ENCODE results near the gene GID8. TPM values are rescaled to one million over a fixed set of nuclear protein-coding genes. Genes with fewer than 3 reads are reported as not detected.
A peak's percentile ranks its signal among the peaks of the same experiment; 100 is the strongest.

Gene GID8
- total and polyA plus RNA-seq, 4 experiments from 2014 or later: 11.2 to 47.8 (median 31.7) TPM

GRCh38 chr20:62900692-62901584 lies 37.0 kb upstream of the GID8 start:
- no peaks in the 10 kb centered on the region for H3K9me3 Mint-ChIP-seq
- intact Hi-C loops (cut with micrococcal nuclease): loop anchor here (1.0 kb wide), 4 partner anchors 20 to 108 kb away; partner anchors contain the start of gene DIDO1
- peak overlapping the region in 6 of 7 donors; percentile 67 to 91 (median 84) for H3K27ac Mint-ChIP-seq
- Histone ChIP-seq H3K4me3 (ENCODE audit: low read length in 2 of 2) (no peak overlapping the region), H3K4me1 (ENCODE audit: insufficient read depth, low read length) (peaks cover 28% of the 10 kb centered on the region), H3K27me3 (ENCODE audit: insufficient read depth, low read length) (no peaks in the 10 kb centered on the region), H3K36me3 (ENCODE audit: insufficient read depth, low read length) (peaks cover 36% of the 10 kb centered on the region), H3K27ac (ENCODE audit: low read depth, low read length) (peak overlapping the region; percentile 22), H3K9me3 (ENCODE audit: control insufficient read depth in 1 of 2, low read length in 2 of 2) (no peaks in the 10 kb centered on the region)
- peak in 3 of 5 donors; percentile 39 to 71 (median 46) for DNase-seq
- CTCF ChIA-PET (ENCODE audit: partially characterized antibody): interaction anchor here (0.9 to 6.9 kb wide), 15 partner anchors 11 to 264 kb away, joined by 3 to 90 read pairs (median 8); partner anchors contain the start of gene DIDO1
- peaks cover 21 to 56% of the 10 kb centered on the region in 2 donors for H3K36me3 Mint-ChIP-seq
- no peaks in the 10 kb centered on the region for H3K27me3 Mint-ChIP-seq
- POLR2A ChIA-PET (ENCODE audit: partially characterized antibody): interaction anchor here (0.8 to 7.5 kb wide), 10 partner anchors 10 to 108 kb away, joined by 3 to 49 read pairs (median 5); partner anchors contain the start of genes DIDO1, GID8 and SLC17A9
- H3K4me3 Mint-ChIP-seq: peak overlapping the region in 2 of 8 donors; percentile 66 to 85
- peaks cover 21 to 49% (median 33%) of the 10 kb centered on the region in 4 donors for H3K4me1 Mint-ChIP-seq

DNA sequence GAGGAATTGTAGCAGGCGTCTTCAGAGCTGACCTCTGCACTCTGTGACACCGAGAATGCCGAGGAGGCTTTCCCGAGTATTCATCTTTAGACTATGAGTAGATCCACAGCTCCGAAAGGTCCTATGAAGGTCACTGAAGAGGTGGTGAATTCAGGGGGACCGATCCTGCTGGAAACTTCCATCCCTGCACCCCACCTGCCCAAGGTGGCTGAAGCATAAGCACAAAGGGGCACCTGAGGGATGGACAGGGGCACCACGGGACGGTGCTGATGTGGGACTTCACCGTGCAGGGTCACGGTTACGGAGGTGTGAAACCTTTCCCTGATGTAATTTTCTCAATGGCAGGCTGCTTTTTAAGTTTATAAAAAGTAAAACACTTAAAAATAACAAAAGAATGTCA lies 36.1 kb upstream of the GID8 start:
- Histone ChIP-seq H3K9me3 (ENCODE audit: control insufficient read depth in 1 of 2, low read length in 2 of 2) (no peaks in the 10 kb centered on the region), H3K36me3 (ENCODE audit: insufficient read depth, low read length) (peaks cover 42% of the 10 kb centered on the region), H3K27me3 (ENCODE audit: insufficient read depth, low read length) (no peaks in the 10 kb centered on the region), H3K4me1 (ENCODE audit: insufficient read depth, low read length) (peaks cover 28% of the 10 kb centered on the region), H3K27ac (ENCODE audit: low read depth, low read length) (no peak overlapping the region), H3K4me3 (ENCODE audit: low read length in 2 of 2) (no peak overlapping the region)
- no peak overlapping the region for H3K4me3 Mint-ChIP-seq
- H3K9me3 Mint-ChIP-seq: peaks cover 0 to 2% (median 0%) of the 10 kb centered on the region in 8 donors
- H3K27ac Mint-ChIP-seq: peak overlapping the region in 1 of 7 donors; percentile 86
- H3K27me3 Mint-ChIP-seq: no peaks in the 10 kb centered on the region
- H3K36me3 Mint-ChIP-seq: peaks cover 28 to 60% of the 10 kb centered on the region in 2 donors
- peaks cover 20 to 49% (median 34%) of the 10 kb centered on the region in 4 donors for H3K4me1 Mint-ChIP-seq
- no peak for DNase-seq
- POLR2A ChIA-PET (ENCODE audit: partially characterized antibody): interaction anchor here (1.1 to 7.5 kb wide), 6 partner anchors 10 to 107 kb away, joined by 4 to 49 read pairs (median 10); partner anchors contain the start of genes DIDO1, GID8 and SLC17A9
- CTCF ChIA-PET (ENCODE audit: partially characterized antibody): interaction anchor here (0.6 to 6.9 kb wide), 15 partner anchors 11 to 265 kb away, joined by 3 to 90 read pairs (median 8); partner anchors contain the start of gene DIDO1
- intact Hi-C loops (cut with micrococcal nuclease): no loop called here

DNA sequence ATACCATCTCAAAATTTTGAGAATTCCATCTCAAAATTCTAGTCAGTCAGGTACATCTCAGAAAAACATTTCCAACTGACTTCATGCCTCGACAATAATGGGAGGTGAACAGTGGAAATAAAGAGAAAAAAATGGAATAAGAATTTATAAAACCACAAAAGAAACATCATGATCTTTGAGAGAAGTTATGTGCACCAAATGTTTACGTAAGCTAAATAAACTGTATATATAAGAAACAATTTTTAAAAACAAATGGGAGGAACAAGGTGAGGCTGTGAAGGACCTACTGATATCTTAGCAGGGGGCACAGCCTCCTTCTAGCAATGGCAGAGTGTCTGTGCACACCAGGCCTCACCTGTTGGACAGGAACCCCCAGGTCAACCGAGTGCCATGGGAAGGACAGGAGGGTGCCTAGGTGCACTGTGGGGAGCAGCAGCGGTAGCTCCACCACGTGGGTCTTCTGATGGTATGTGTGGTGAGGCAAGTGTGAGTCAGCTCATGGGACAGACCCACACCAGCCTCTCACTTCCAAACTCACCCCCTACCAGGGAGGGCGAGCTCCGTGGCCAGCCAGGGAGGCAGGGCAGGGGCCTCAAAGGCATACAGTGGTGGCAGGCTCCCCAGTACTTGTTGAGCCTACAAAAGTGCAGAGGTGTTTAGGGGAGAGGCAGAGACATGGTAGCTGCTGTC lies 34.9 kb upstream of the GID8 start:
- peak overlapping the region in 1 of 7 donors; percentile 12 for H3K27ac Mint-ChIP-seq
- ChIA-PET CTCF (ENCODE audit: partially characterized antibody) (interaction anchor here (1.5 to 6.9 kb wide), 7 partner anchors 13 to 106 kb away, joined by 5 to 90 read pairs (median 8); partner anchors contain the start of gene DIDO1), POLR2A (ENCODE audit: partially characterized antibody) (interaction anchor here (1.0 to 7.5 kb wide), 6 partner anchors 9 to 51 kb away, joined by 3 to 49 read pairs (median 8); partner anchors contain the start of genes DIDO1 and SLC17A9)
- H3K4me3 ChIP-seq (ENCODE audit: low read length in 2 of 2): no peak overlapping the region
- H3K36me3 ChIP-seq (ENCODE audit: insufficient read depth, low read length): peaks cover 53% of the 10 kb centered on the region
- DNase-seq: no peak
- no peaks in the 10 kb centered on the region for H3K27me3 ChIP-seq (ENCODE audit: insufficient read depth, low read length)
- intact Hi-C loops (cut with micrococcal nuclease): no loop called here
- no peaks in the 10 kb centered on the region for H3K9me3 ChIP-seq (ENCODE audit: control insufficient read depth in 1 of 2, low read length in 2 of 2)
- no peak overlapping the region for H3K27ac ChIP-seq (ENCODE audit: low read depth, low read length)
- no peaks in the 10 kb centered on the region for H3K27me3 Mint-ChIP-seq
- H3K4me1 Mint-ChIP-seq: peaks cover 21 to 46% (median 35%) of the 10 kb centered on the region in 4 donors
- H3K9me3 Mint-ChIP-seq: peaks cover 0 to 3% (median 0%) of the 10 kb centered on the region in 8 donors
- no peak overlapping the region for H3K4me3 Mint-ChIP-seq
- H3K4me1 ChIP-seq (ENCODE audit: insufficient read depth, low read length): peaks cover 27% of the 10 kb centered on the region
- peaks cover 33 to 72% of the 10 kb centered on the region in 2 donors for H3K36me3 Mint-ChIP-seq

GRCh38 chr20:62905536-62906117 lies 32.3 kb upstream of the GID8 start:
- Mint-ChIP-seq H3K9me3 (peaks cover 0 to 3% (median 0%) of the 10 kb centered on the region in 8 donors), H3K4me3 (no peak overlapping the region), H3K4me1 (peaks cover 10 to 32% (median 22%) of the 10 kb centered on the region in 4 donors), H3K36me3 (peaks cover 49 to 92% of the 10 kb centered on the region in 2 donors), H3K27me3 (no peaks in the 10 kb centered on the region), H3K27ac (peak overlapping the region in 3 of 7 donors; percentile 29 to 72 (median 51))
- intact Hi-C loops (cut with micrococcal nuclease): no loop called here
- Histone ChIP-seq H3K4me1 (ENCODE audit: insufficient read depth, low read length) (peaks cover 2% of the 10 kb centered on the region), H3K9me3 (ENCODE audit: control insufficient read depth in 1 of 2, low read length in 2 of 2) (no peaks in the 10 kb centered on the region), H3K4me3 (ENCODE audit: low read length in 2 of 2) (no peak overlapping the region), H3K36me3 (ENCODE audit: insufficient read depth, low read length) (peaks cover 79% of the 10 kb centered on the region), H3K27me3 (ENCODE audit: insufficient read depth, low read length) (no peaks in the 10 kb centered on the region), H3K27ac (ENCODE audit: low read depth, low read length) (no peak overlapping the region)
- POLR2A ChIA-PET (ENCODE audit: partially characterized antibody): no interaction called here
- DNase-seq: no peak
- CTCF ChIA-PET (ENCODE audit: partially characterized antibody): interaction anchor here (4.2 kb wide), 1 partner anchor 13 kb away, joined by 73 read pairs; no protein-coding TSS in a partner anchor

DNA sequence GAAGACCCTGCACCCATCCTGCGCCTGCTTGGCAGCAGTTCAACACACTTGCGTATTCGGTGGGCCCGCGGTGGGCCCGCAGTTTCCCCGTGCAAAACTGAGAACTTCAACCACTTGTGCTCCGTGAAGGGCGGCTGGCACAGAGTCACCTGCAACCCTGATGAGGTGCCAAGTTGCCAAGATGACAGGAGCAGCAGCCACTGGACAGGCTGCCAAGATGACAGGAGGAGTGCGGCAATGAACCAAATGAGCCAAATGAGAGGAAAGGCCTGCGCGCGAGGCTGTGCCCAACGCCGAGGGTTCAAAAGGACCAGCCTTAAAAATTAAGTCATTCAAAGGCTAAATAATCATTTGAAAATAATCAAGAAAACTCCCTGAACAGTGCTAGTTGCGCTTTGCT lies 31.7 kb upstream of the GID8 start:
- ChIA-PET POLR2A (ENCODE audit: partially characterized antibody) (no interaction called here), CTCF (ENCODE audit: partially characterized antibody) (interaction anchor here (1.8 to 4.2 kb wide), 2 partner anchors 13 to 66 kb away, joined by 8 to 73 read pairs; no protein-coding TSS in a partner anchor)
- Mint-ChIP-seq H3K27ac (peak overlapping the region in 2 of 7 donors; percentile 27 to 51), H3K9me3 (peaks cover 0 to 3% (median 0%) of the 10 kb centered on the region in 8 donors), H3K4me1 (peaks cover 8 to 29% (median 17%) of the 10 kb centered on the region in 4 donors), H3K4me3 (no peak overlapping the region), H3K36me3 (peaks cover 52 to 90% of the 10 kb centered on the region in 2 donors), H3K27me3 (no peaks in the 10 kb centered on the region)
- Histone ChIP-seq H3K27me3 (ENCODE audit: insufficient read depth, low read length) (no peaks in the 10 kb centered on the region), H3K4me1 (ENCODE audit: insufficient read depth, low read length) (no peaks in the 10 kb centered on the region), H3K36me3 (ENCODE audit: insufficient read depth, low read length) (peaks cover 85% of the 10 kb centered on the region), H3K4me3 (ENCODE audit: low read length in 2 of 2) (no peak overlapping the region), H3K27ac (ENCODE audit: low read depth, low read length) (no peak overlapping the region), H3K9me3 (ENCODE audit: control insufficient read depth in 1 of 2, low read length in 2 of 2) (no peaks in the 10 kb centered on the region)
- intact Hi-C loops (cut with micrococcal nuclease): no loop called here
- no peak for DNase-seq

- Mint-ChIP-seq H3K36me3 (peaks cover 57 to 89% of the 10 kb centered on the region in 2 donors), H3K4me1 (peaks cover 8 to 33% (median 16%) of the 10 kb centered on the region in 4 donors), H3K9me3 (peaks cover 0 to 3% (median 0%) of the 10 kb centered on the region in 8 donors), H3K27ac (peak overlapping the region in 2 of 7 donors; percentile 46 to 52), H3K27me3 (no peaks in the 10 kb centered on the region), H3K4me3 (peak overlapping the region in 1 of 8 donors; percentile 42)
- H3K4me1 ChIP-seq (ENCODE audit: insufficient read depth, low read length): no peaks in the 10 kb centered on the region
- peaks cover 91% of the 10 kb centered on the region for H3K36me3 ChIP-seq (ENCODE audit: insufficient read depth, low read length)
- intact Hi-C loops (cut with micrococcal nuclease): no loop called here
- H3K9me3 ChIP-seq (ENCODE audit: control insufficient read depth in 1 of 2, low read length in 2 of 2): no peaks in the 10 kb centered on the region
- H3K27ac ChIP-seq (ENCODE audit: low read depth, low read length): no peak overlapping the region
- H3K4me3 ChIP-seq (ENCODE audit: low read length in 2 of 2): no peak overlapping the region
- ChIA-PET POLR2A (ENCODE audit: partially characterized antibody) (interaction anchor here (1.2 to 1.6 kb wide), 3 partner anchors 11 to 97 kb away, joined by 3 to 5 read pairs (median 3); no protein-coding TSS in a partner anchor), CTCF (ENCODE audit: partially characterized antibody) (interaction anchor here (0.7 to 4.2 kb wide), 10 partner anchors 8 to 103 kb away, joined by 3 to 73 read pairs (median 6); partner anchors contain the start of genes GID8 and SLC17A9)
- no peaks in the 10 kb centered on the region for H3K27me3 ChIP-seq (ENCODE audit: insufficient read depth, low read length)
- no peak for DNase-seq
Observed at GRCh38 chr20:62906647-62907375, 31.1 kb upstream of the GID8 start.

Measured in CD4-positive, alpha-beta memory T cell (primary cell).